PC-9 (cell line): ENCODE data around the gene OAS1. TPM values are rescaled to one million over a fixed set of nuclear protein-coding genes. Genes with fewer than 3 reads are reported as not detected.

Experiments
- BruUV-seq: library from RNA; stranded (reverse); fragments of 400-500 nt; replicated peaks from 2 replicates; lab custom pipeline; 2021; lab: Mats Ljungman, UMichigan
- CTCF ChIA-PET: fragments of 300-600 bp; sonication (Branson Sonifier 250); formaldehyde crosslinking; loops from one replicate; lab custom pipeline; 2022; ENCODE audit warnings: antibody characterized with exemption; lab: Charles Lee
- POLR2A ChIA-PET: fragments of 300-600 bp; sonication (Branson Sonifier 250); formaldehyde crosslinking; loops from one replicate; lab custom pipeline; 2022; ENCODE audit warnings: antibody characterized with exemption; ENCODE audit not compliant: unreplicated experiment; lab: Charles Lee
- DNase-seq, 2 experiments: peaks; one replicate each; pipeline versions ENCODE4 v3.0.0 to v3.0.0-alpha.2; 2015 to 2022; ENCODE audit warnings: mixed read lengths in 1 of 2
- H2AFZ ChIP-seq: fragments of 200-600 bp; sonication (generic); 2 replicates; pipeline ENCODE4 v1.8.1; 2017; ENCODE audit warnings: antibody characterized with exemption
- H3F3A ChIP-seq: fragments of 200-600 bp; sonication (generic); 2 replicates; pipeline ENCODE4 v1.8.1; 2017; ENCODE audit warnings: antibody characterized with exemption, mild to moderate bottlenecking, low read depth; ENCODE audit not compliant: insufficient read depth
- H3K27ac ChIP-seq: fragments of 200-600 bp; sonication (generic); 2 replicates; pipeline ENCODE4 v1.6.1; 2016; ENCODE audit warnings: mixed run types
- H3K27me3 ChIP-seq: fragments of 200-600 bp; sonication (generic); 2 replicates; pipeline ENCODE4 v1.6.1; 2016; ENCODE audit warnings: low read depth, mixed run types; ENCODE audit not compliant: insufficient read depth
- H3K36me3 ChIP-seq: fragments of 200-600 bp; sonication (generic); 2 replicates; pipeline ENCODE4 v1.6.1; 2016; ENCODE audit warnings: low read depth, mixed run types
- H3K4me1 ChIP-seq: fragments of 200-600 bp; sonication (generic); replicated peaks from 2 replicates; pipeline ENCODE4 v1.6.1; 2016; ENCODE audit warnings: mixed run types; ENCODE audit not compliant: insufficient read depth
- H3K4me2 ChIP-seq: fragments of 200-600 bp; sonication (generic); 2 replicates; pipeline ENCODE4 v1.6.1; 2017; ENCODE audit warnings: mixed run types
- H3K4me3 ChIP-seq: fragments of 200-600 bp; sonication (generic); 2 replicates; pipeline ENCODE4 v1.6.1; 2016; ENCODE audit warnings: mixed run types
- H3K79me2 ChIP-seq: fragments of 200-600 bp; sonication (generic); 2 replicates; pipeline ENCODE4 v1.6.1; 2017; ENCODE audit warnings: low read depth, mixed run types
- H3K9me2 ChIP-seq: fragments of 200-600 bp; sonication (generic); 2 replicates; pipeline ENCODE4 v1.8.1; 2017; ENCODE audit warnings: mild to moderate bottlenecking; ENCODE audit not compliant: insufficient read depth
- H3K9me3 ChIP-seq: fragments of 200-600 bp; sonication (generic); 2 replicates; pipeline ENCODE4 v1.8.1; 2016; ENCODE audit warnings: low read depth; ENCODE audit not compliant: insufficient read depth
- H4K20me1 ChIP-seq: fragments of 200-600 bp; sonication (generic); 2 replicates; pipeline ENCODE4 v1.8.1; 2017; ENCODE audit not compliant: insufficient read depth
- EZH2 ChIP-seq: fragments of 200-600 bp; sonication (generic); IDR thresholded peaks from 2 replicates; pipeline ENCODE4 v1.8.0; 2017; ENCODE audit warnings: antibody characterized with exemption, low read depth
- intact Hi-C: fragments of 100-400 bp; cut with micrococcal nuclease; formaldehyde crosslinking; loops from one replicate; pipeline ENCODE4 v1.10.0; 2022; ENCODE audit not compliant: unreplicated experiment
- total RNA-seq: library from RNA; stranded (reverse); gene quantifications from 2 replicates; pipeline ENCODE4 v1.2.3, GENCODE V29; 2021
- TF ChIP-seq, protein P1 (sequence below): fragments of 200-600 bp; sonication (generic); conservative IDR thresholded peaks from 2 replicates; pipeline ENCODE4 v1.6.1; 2017; ENCODE audit warnings: mixed run types, antibody characterized with exemption, mild to moderate bottlenecking, moderate library complexity

Gene OAS1
- total RNA-seq, 1 experiment from 2014 or later, result 18.8 TPM

- DNase-seq, result no peak
- H2AFZ ChIP-seq, result no peak overlapping the region
- H3K4me2 ChIP-seq, result no peak overlapping the region
- peaks cover 54% of the 10 kb centered on the region for H3K27me3 ChIP-seq
- POLR2A ChIA-PET, result no interaction called here
- H3K9me3 ChIP-seq, result no peaks in the 10 kb centered on the region
- TF ChIP-seq, protein P1, sequence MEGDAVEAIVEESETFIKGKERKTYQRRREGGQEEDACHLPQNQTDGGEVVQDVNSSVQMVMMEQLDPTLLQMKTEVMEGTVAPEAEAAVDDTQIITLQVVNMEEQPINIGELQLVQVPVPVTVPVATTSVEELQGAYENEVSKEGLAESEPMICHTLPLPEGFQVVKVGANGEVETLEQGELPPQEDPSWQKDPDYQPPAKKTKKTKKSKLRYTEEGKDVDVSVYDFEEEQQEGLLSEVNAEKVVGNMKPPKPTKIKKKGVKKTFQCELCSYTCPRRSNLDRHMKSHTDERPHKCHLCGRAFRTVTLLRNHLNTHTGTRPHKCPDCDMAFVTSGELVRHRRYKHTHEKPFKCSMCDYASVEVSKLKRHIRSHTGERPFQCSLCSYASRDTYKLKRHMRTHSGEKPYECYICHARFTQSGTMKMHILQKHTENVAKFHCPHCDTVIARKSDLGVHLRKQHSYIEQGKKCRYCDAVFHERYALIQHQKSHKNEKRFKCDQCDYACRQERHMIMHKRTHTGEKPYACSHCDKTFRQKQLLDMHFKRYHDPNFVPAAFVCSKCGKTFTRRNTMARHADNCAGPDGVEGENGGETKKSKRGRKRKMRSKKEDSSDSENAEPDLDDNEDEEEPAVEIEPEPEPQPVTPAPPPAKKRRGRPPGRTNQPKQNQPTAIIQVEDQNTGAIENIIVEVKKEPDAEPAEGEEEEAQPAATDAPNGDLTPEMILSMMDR, result no peak
- no peak for TF ChIP-seq EZH2
- H3K4me1 ChIP-seq, result no peaks in the 10 kb centered on the region
- no TSS peak for BruUV-seq
- no peaks in the 10 kb centered on the region for H4K20me1 ChIP-seq
- H3K9me2 ChIP-seq, result no peaks in the 10 kb centered on the region
- H3K79me2 ChIP-seq, result no peaks in the 10 kb centered on the region
- CTCF ChIA-PET, result no interaction called here
- H3K27ac ChIP-seq, result no peak overlapping the region
- intact Hi-C loops, result no loop called here
- H3K36me3 ChIP-seq, result no peaks in the 10 kb centered on the region
- H3F3A ChIP-seq, result no peaks in the 10 kb centered on the region
- no peak overlapping the region for H3K4me3 ChIP-seq
Observed at GRCh38 chr12:112892856-112893255, 13.9 kb upstream of the OAS1 start.

GRCh38 chr12:112894128-112894527 is 12.6 kb upstream of the OAS1 start:
- intact Hi-C loops, result no loop called here
- H3K36me3 ChIP-seq, result no peaks in the 10 kb centered on the region
- no peak for DNase-seq

GRCh38 chr12:112898380-112898779 is 8.4 kb upstream of the OAS1 start:
- Histone ChIP-seq H3K4me3 (no peak overlapping the region), H2AFZ (no peak overlapping the region), H3K27ac (no peak overlapping the region), H3K27me3 (peaks cover 47% of the 10 kb centered on the region), H3K4me2 (no peak overlapping the region), H3K4me1 (no peaks in the 10 kb centered on the region), H3F3A (no peaks in the 10 kb centered on the region), H3K9me2 (no peaks in the 10 kb centered on the region), H3K9me3 (no peaks in the 10 kb centered on the region), H3K36me3 (no peaks in the 10 kb centered on the region), H3K79me2 (no peaks in the 10 kb centered on the region), H4K20me1 (no peaks in the 10 kb centered on the region)
- TF ChIP-seq, protein P1, result no peak
- TF ChIP-seq EZH2, result no peak
- intact Hi-C loops, result no loop called here
- no peak for DNase-seq
- ChIA-PET CTCF (no interaction called here), POLR2A (no interaction called here)
- BruUV-seq, result no TSS peak

More at GRCh38 chr12:112894128-112894527, 12.6 kb upstream of the OAS1 start:
- Histone ChIP-seq H3K4me1 (no peaks in the 10 kb centered on the region), H3K4me2 (no peak overlapping the region), H3K27ac (no peak overlapping the region), H3K4me3 (no peak overlapping the region), H3K27me3 (peaks cover 56% of the 10 kb centered on the region), H2AFZ (no peak overlapping the region), H3F3A (no peaks in the 10 kb centered on the region), H3K9me2 (no peaks in the 10 kb centered on the region), H3K79me2 (no peaks in the 10 kb centered on the region), H4K20me1 (no peaks in the 10 kb centered on the region), H3K9me3 (no peaks in the 10 kb centered on the region)
- no TSS peak for BruUV-seq
- CTCF ChIA-PET, result no interaction called here
- POLR2A ChIA-PET, result no interaction called here
- TF ChIP-seq EZH2, result no peak
- TF ChIP-seq, protein P1, result no peak
